ENCODE data around the gene ATG9B.
"Not testable (repeated sequence)": the region's sequence is repeated elsewhere in the genome, so short reads cannot be mapped to it uniquely, and the experiment has no call there.

ATG9B gene

DNA sequence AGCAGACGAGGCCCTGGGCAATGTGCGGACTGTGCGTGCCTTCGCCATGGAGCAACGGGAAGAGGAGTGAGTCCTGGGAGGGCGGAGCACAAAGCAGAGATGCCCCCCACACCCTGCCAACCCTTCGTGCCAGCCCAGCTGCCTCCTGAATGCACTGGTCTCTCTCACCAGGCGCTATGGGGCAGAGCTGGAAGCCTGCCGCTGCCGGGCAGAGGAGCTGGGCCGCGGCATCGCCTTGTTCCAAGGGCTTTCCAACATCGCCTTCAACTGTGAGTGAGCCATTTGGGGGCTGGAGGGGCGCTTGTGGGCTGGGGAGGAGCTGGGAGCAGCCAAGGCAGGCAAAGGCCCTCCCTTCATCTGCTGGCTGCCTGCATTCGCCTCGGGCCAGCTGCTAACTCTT is 11.6 kb upstream of the ATG9B start:
- DNase-seq (ENCODE audit: low spot score), result no peak

GRCh38 chr7:151035026-151035717 is 10.9 kb upstream of the ATG9B start:
- DNase-seq (ENCODE audit: low spot score), result no peak

GRCh38 chr7:151034312-151035025 is 10.2 kb upstream of the ATG9B start:
- no peak for DNase-seq (ENCODE audit: low spot score)

- no peak for DNase-seq (ENCODE audit: low spot score)
Observed at GRCh38 chr7:151033864-151034249, 9.6 kb upstream of the ATG9B start.

GRCh38 chr7:151032936-151033863 is 8.9 kb upstream of the ATG9B start:
- DNase-seq (ENCODE audit: low spot score), result no peak

- DNase-seq (ENCODE audit: low spot score), result no peak
Observed at GRCh38 chr7:151031011-151031410, 6.7 kb upstream of the ATG9B start.

DNA sequence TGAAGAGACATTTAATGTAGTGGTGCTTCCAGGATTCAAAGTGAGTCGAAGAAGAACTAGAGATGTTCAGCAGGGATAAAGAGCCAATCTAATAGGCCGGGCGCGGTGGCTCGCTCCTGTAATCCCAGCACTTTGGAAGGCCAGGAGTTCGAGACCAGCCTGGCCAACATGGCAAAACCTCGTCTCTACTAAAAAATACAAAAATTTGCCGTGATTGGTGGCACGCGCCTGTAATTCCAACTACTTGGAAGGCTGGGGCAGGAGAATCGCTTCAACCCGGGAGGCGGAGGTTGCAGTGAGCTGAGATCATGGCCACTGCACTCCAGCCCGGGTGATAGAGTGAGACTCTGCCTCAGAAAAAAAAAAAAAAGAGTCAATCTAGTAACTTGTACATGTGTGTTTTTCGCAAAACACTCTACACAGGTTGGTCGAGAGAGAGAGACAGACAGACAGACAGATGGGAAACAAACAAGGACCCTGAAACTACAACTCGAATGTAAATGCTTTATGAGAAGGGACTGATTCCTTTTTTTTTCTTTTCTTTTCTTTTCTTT is 4.7 kb upstream of the ATG9B start:
- DNase-seq (ENCODE audit: low spot score), result no peak

DNA sequence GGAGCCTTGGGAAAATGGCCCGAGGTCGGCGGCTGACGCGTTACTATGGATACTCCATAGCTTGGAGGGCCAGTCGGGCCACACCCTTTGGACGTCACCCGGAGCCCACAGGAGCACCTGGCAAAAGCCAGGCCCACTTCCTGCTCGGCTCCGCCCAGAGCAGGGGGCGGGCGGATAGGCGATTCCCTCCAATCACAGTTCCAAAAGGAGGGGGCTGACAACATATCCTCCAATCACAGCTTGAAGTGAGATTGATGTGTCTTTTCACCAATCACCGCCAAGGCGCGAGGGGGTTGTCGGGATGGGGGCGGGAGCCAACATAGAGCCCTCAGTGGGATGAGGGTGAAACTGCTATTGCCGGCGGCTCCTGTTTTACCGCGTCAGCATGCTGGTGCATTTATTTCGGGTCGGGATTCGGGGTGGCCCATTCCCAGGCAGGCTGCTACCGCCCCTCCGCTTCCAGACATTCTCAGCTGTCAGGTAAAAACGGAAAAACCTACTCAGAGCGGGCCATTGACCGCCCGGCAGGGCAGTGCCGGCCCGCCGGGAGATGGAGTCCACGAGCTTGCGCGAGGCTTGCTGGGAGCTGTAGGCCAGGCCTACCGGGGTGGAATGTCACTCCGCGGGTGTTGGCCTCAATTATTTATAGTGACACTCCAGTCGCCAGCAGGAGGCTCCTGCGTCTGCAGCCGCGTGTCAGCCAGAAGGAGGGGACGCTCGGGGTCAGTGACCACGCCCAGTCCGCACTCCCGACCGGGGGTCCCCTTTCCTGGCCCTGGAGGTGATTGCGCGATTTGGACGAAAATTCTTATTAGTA is 4.0 kb upstream of the ATG9B start, which contains the start of gene ABCB8:
Gene ABCB8, plus strand, starts transcription at position 320 of the 817 bp plus-strand sequence. Its CDS starts 66 bp downstream, at position 386.
- peak; percentile 99 for DNase-seq (ENCODE audit: low spot score)

- DNase-seq (ENCODE audit: low spot score), result not testable (repeated sequence)
Observed at GRCh38 chr7:151027728-151028130, 3.4 kb upstream of the ATG9B start.

GRCh38 chr7:151026771-151027727 is 2.8 kb upstream of the ATG9B start:
- DNase-seq (ENCODE audit: low spot score), result not testable (repeated sequence)

- peak; percentile 84 for DNase-seq (ENCODE audit: low spot score)
Observed at GRCh38 chr7:151025924-151026671, 1.8 kb upstream of the ATG9B start.

- DNase-seq (ENCODE audit: low spot score), result no peak
Observed at GRCh38 chr7:151023232-151023631, 1.1 kb downstream of the ATG9B start.

DNA sequence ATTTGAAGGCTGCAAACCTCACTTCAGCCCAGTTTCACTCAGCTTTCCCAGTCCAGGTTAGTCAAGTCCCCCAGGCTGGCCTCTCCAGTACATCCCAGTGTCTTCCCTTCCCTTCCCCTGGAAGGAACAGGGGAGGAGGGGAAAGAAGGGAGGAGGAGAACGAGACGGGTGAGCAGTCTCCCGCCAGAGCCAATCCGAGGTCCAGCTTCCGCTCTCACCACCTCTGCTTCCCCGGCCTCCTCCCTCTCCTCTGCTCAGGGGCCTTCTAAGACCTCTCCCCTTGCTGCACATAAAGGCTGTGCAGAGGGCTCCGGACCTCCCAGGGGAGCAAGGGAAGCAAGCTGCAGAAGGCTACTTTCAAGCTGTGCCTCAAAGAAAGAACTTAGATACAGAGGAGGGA is 4.1 kb downstream of the ATG9B start:
- no peak for DNase-seq (ENCODE audit: low spot score)

DNA sequence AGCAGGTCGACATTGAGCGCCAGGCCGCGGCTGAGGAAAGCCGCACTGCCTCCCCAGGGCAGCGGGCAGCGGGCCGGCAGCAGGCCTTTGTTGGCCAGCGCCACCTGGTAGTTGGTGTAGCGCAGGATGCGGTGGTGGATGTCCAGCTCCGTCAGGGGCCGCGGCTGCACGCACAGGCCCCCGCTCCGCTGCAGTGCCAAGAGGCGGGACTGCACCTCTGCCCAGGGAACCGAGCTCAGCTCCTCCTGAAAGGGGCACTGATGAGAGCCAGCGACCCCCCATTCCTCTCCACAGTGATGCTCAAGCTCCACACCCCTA is 5.2 kb downstream of the ATG9B start:
- no peak for DNase-seq (ENCODE audit: low spot score)

- DNase-seq (ENCODE audit: low spot score), result no peak
Observed at GRCh38 chr7:151018421-151019129, 5.7 kb downstream of the ATG9B start.

GRCh38 chr7:151017953-151018420 is 6.3 kb downstream of the ATG9B start:
- peak; percentile 51 for DNase-seq (ENCODE audit: low spot score)

DNA sequence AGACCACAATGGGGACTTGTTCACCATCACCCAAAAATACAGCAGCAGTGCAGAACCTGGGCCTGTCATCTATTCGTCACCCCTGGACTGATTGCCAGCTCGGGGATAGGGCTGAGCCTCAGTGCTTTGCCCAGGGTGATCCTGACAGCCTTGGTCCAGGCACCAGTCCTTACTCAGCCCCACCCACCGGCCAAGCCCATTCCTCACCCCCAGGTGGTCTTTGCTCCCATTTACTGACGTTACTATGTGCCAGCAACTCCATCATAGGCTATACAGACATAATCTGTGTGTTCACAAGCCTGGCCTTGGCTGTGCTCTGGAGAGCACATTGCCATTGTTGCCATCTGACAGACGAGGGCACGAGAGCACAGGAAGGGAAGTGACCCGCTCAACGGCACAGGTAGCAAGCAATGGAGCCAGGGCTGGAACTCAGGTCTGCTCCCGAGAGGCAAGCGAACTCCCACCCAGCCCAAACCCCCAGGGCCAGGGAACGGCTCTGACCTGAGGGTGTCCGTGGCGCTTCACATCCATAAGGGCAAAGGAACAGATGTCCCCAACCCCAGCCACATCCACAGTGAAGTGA is 6.8 kb downstream of the ATG9B start:
- DNase-seq (ENCODE audit: low spot score), result no peak

- no peak for DNase-seq (ENCODE audit: low spot score)
Observed at GRCh38 chr7:151016942-151017341, 7.4 kb downstream of the ATG9B start.

All from kidney tubule cell (primary cell).